Adrenal gland (tissue), 12 donors: ENCODE data around the gene TMEM8B. TPM values are rescaled to one million over a fixed set of nuclear protein-coding genes. Genes with fewer than 3 reads are reported as not detected.

Experiments used
- DNase-seq, 7 donors: peaks; one replicate each; pipeline ENCODE4 v3.0.0-alpha.2; 2019 to 2020
- H3K27ac ChIP-seq, 5 donors: fragments of 200-600 bp; sonication (generic) in 4 of 5; 1 replicate in 3 of 5; 2 replicates in 2 of 5; pipeline versions ENCODE4 v1.5.1 to v1.8.0; 2016 to 2020; ENCODE audit warnings: mild to moderate bottlenecking in 1 of 5
- H3K27me3 ChIP-seq: fragments of 200-600 bp; 2 replicates; pipeline ENCODE4 v1.8.0; 2021
- H3K36me3 ChIP-seq, 2 donors: fragments of 200-600 bp; replicated peaks in 1 of 2; 1 replicate in 1 of 2; 2 replicates in 1 of 2; pipeline versions ENCODE4 v1.5.1 to v1.8.0; 2018 to 2022
- H3K4me1 ChIP-seq, 2 donors: fragments of 200-600 bp; replicated peaks in 1 of 2; 1 replicate in 1 of 2; 2 replicates in 1 of 2; pipeline versions ENCODE4 v1.5.1 to v1.8.0; 2018 to 2021
- H3K4me3 ChIP-seq, 4 donors: fragments of 200-600 bp; sonication (generic) in 3 of 4; one replicate each; pipeline ENCODE4 v1.5.1; 2016 to 2018
- H3K9me3 ChIP-seq, 3 donors: fragments of 200-600 bp; sonication (generic) in 1 of 3; replicated peaks in 1 of 3; 1 replicate in 2 of 3; 2 replicates in 1 of 3; pipeline versions ENCODE4 v1.5.1 to v1.8.0; 2016 to 2021
- CTCF ChIP-seq, 6 experiments: fragments of 450-650 bp in 4 of 6; fragments of 200-600 bp in 2 of 6; sonication (generic) in 1 of 6; IDR thresholded peaks; 1 replicate in 5 of 6; 2 replicates in 1 of 6; pipeline versions ENCODE4 v1.5.1 to v1.8.0; 2016 to 2021; ENCODE audit warnings: antibody characterized with exemption in 6 of 6, mild to moderate bottlenecking in 2 of 6, moderate library complexity in 1 of 6
- POLR2A ChIP-seq, 2 donors: fragments of 450-650 bp; IDR thresholded peaks; one replicate each; pipeline ENCODE4 v1.6.1; 2017; ENCODE audit warnings: antibody characterized with exemption in 2 of 2, mild to moderate bottlenecking in 2 of 2, moderate library complexity in 1 of 2
- WGBS, 4 donors: extraction: QIAGEN DNeasy Blood & Tissue Kit in 2 of 4; methylation state at CpG; one replicate each; pipeline versions ENCODE4 v1.1.5 to v1.1.7; 2013 to 2017; 5-methylcytosine and 5-hydroxymethylcytosine counted together
- intact Hi-C, 2 donors: fragments of 100-400 bp; cut with DNase I; formaldehyde crosslinking; loops; one replicate each; pipeline versions ENCODE4 v1.14.1 to v1.15.0; 2022 to 2023
- polyA plus RNA-seq, 3 donors: library from polyadenylated mRNA; stranded (reverse); fragments of 200-250 nt in 2 of 3; fragments of 350-450 nt in 1 of 3; fragmentation: Illumina TruSeq in 1 of 3; extraction: RNeasy Lipid Tissue Mini Kit (QIAGEN cat#74804) in 1 of 3; gene quantifications; one replicate each; pipeline ENCODE4 v1.2.3, GENCODE V29; 2013 to 2014
- total RNA-seq, 9 donors: library from RNA; depleted of rRNA in 4 of 9; stranded (reverse); fragments of >200 nt in 4 of 9; fragments of 120-200 nt in 1 of 9; fragmentation: NEBNext Ultra II Directional in 1 of 9; extraction: Animal tissue kit (Norgen Biotek cat#: 25700) in 1 of 9; gene quantifications; one replicate each; pipeline versions ENCODE4 v1.1.0 to v1.2.4, GENCODE V29; 2013 to 2023
- donor health status: healthy with polysubstance abuse.
- donor health status: Bipolar disorder and iron deficiency.
- donor health status: DM: yes; HTN: yes; CAD: no.
- donor health status: DM: no; HTN: no; CAD: no.
- donor health status: DM: no; HTN: no; CAD: no.
- donor health status: DM: yes; HTN: yes; CAD: no.

Gene TMEM8B
- total and polyA plus RNA-seq, 12 donors = 5.5 to 43.6 (median 19.8) TPM

- Histone ChIP-seq H3K27ac (no peak overlapping the region), H3K9me3 (no peaks in the 10 kb centered on the region), H3K4me3 (no peak overlapping the region), H3K4me1 (peaks cover 1 to 19% of the 10 kb centered on the region in 2 donors), H3K36me3 (no peaks in the 10 kb centered on the region), H3K27me3 (no peaks in the 10 kb centered on the region)
- no peak for DNase-seq
- TF ChIP-seq POLR2A (IDR thresholded peaks at IDR 0.05) (no peak), CTCF (IDR thresholded peaks at IDR 0.05) (no peak)
- intact Hi-C loops = no loop called here
These were observed 33.3 kb upstream of the TMEM8B start for GRCh38 chr9:35795695-35796094.

GRCh38 chr9:35797311-35798109 is 31.5 kb upstream of the TMEM8B start:
- Histone ChIP-seq H3K4me3 (no peak overlapping the region), H3K4me1 (peaks cover 0 to 11% of the 10 kb centered on the region in 2 donors), H3K36me3 (peaks cover 0 to 16% of the 10 kb centered on the region in 2 donors), H3K27me3 (no peaks in the 10 kb centered on the region), H3K9me3 (no peaks in the 10 kb centered on the region), H3K27ac (no peak overlapping the region)
- 88 to 93% (median 91%) methylated on average over 6 of the region's 6 CpGs for WGBS, 4 donors
- DNase-seq = peak in 1 of 7 donors; percentile 44
- intact Hi-C loops = no loop called here
- TF ChIP-seq CTCF (IDR thresholded peaks at IDR 0.05) (no peak), POLR2A (IDR thresholded peaks at IDR 0.05) (no peak)

- TF ChIP-seq CTCF (IDR thresholded peaks at IDR 0.05) = no peak
- no peak for TF ChIP-seq POLR2A (IDR thresholded peaks at IDR 0.05)
- H3K4me3 ChIP-seq = no peak overlapping the region
- no peaks in the 10 kb centered on the region for H3K4me1 ChIP-seq
- DNase-seq = peak in 1 of 7 donors; percentile 61
- no peaks in the 10 kb centered on the region for H3K9me3 ChIP-seq
- 77 to 90% (median 81%) methylated on average over 4 of the region's 4 CpGs for WGBS, 4 donors
- H3K36me3 ChIP-seq = peaks cover 0 to 20% of the 10 kb centered on the region in 2 donors
- intact Hi-C loops = no loop called here
- H3K27me3 ChIP-seq = no peaks in the 10 kb centered on the region
- peak overlapping the region in 1 of 5 donors; percentile 17 for H3K27ac ChIP-seq
These were observed 30.2 kb upstream of the TMEM8B start for GRCh38 chr9:35798658-35799374.

GRCh38 chr9:35800530-35800929 is 28.5 kb upstream of the TMEM8B start:
- Histone ChIP-seq H3K27ac (no peak overlapping the region), H3K4me3 (no peak overlapping the region), H3K27me3 (no peaks in the 10 kb centered on the region), H3K9me3 (no peaks in the 10 kb centered on the region), H3K4me1 (no peaks in the 10 kb centered on the region), H3K36me3 (peaks cover 0 to 26% of the 10 kb centered on the region in 2 donors)
- WGBS, 4 donors = 85 to 93% (median 88%) methylated on average over 7 of the region's 7 CpGs
- intact Hi-C loops = no loop called here
- TF ChIP-seq CTCF (IDR thresholded peaks at IDR 0.05) = no peak
- TF ChIP-seq POLR2A (IDR thresholded peaks at IDR 0.05) = no peak
- no peak for DNase-seq
